Type B pancreatic cell (in vitro differentiated cells): ENCODE data around the gene RPL18A. TPM values are rescaled to one million over a fixed set of nuclear protein-coding genes. Genes with fewer than 3 reads are reported as not detected.

Experiments
- DNase-seq: peaks from one replicate; pipeline ENCODE4 v3.0.0; 2021; ENCODE audit warnings: mixed read lengths; ENCODE audit not compliant: unreplicated experiment; ENCODE audit errors: extremely low spot score
- H3K27ac Mint-ChIP-seq: 2 replicates; pipeline ENCODE4 v1.8.0; 2021; ENCODE audit warnings: mild to moderate bottlenecking, mixed read lengths
- H3K27me3 Mint-ChIP-seq: 2 replicates; pipeline ENCODE4 v1.8.0; 2021; ENCODE audit warnings: mixed read lengths
- H3K36me3 Mint-ChIP-seq: 2 replicates; pipeline ENCODE4 v1.8.0; 2021; ENCODE audit warnings: mixed read lengths
- H3K4me1 Mint-ChIP-seq: one replicate; pipeline ENCODE4 v1.8.0; 2021; ENCODE audit warnings: mixed read lengths; ENCODE audit not compliant: unreplicated experiment
- H3K4me3 Mint-ChIP-seq: 2 replicates; pipeline ENCODE4 v1.8.0; 2021; ENCODE audit warnings: mild to moderate bottlenecking, mixed read lengths
- H3K9me3 Mint-ChIP-seq: 2 replicates; pipeline ENCODE4 v1.8.0; 2021; ENCODE audit warnings: mixed read lengths
- total RNA-seq: library from RNA; stranded (reverse); gene quantifications from 2 replicates; pipeline ENCODE4 v1.2.1, GENCODE V29; 2021; ENCODE audit warnings: low replicate concordance
- TF ChIP-seq, protein P1 (sequence below): fragments of 200-600 bp; sonication (generic); conservative IDR thresholded peaks from 2 replicates; pipeline ENCODE4 v1.5.0; 2021; ENCODE audit warnings: antibody characterized with exemption, mild to moderate bottlenecking

Gene RPL18A
- total RNA-seq, 1 donor from 2014 or later: 2,537 TPM

DNA sequence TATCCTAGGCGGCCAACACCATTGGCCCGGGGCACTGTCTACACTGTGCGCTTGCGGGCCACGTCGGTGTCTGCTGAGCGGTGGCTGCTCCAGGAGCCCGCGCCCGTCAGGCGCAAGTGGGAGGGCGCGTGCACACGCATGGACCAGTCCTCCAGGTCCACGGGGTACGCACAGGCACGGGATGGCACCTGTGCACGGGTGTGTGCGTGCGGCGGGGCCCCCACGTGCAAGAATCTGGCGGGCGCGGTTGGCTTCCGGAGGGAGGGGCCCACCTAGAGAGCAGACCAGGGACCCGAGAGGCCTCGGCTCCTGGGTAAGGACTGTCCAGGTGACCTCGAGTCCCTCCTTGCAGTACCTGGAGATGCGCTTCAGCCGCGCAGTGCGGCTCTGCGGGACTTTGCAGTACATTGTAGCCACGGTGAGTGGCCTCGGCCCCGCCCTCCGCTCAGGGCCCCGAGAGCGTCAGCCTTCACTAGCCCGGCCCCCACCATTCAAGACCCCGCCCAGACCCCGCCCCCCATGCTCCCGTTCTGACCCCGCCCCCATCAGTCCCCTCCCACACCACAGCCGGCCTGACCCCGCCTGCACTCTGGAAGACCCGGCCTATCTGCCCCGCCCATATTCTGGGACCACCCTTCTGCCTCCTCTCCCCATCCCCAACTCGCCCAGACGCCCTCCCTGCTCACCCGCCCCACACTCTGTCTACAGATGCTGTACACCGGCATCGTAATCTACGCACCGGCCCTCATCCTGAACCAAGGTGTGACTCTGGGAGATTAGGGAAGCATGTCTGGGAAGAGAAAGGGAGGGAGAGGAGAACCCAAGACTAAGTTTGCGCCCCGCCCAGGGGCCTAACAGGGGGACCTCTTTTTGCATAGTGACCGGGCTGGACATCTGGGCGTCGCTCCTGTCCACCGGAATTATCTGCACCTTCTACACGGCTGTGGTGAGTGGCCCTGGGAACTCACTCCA, 14.4 kb downstream of the RPL18A start:
- Mint-ChIP-seq H3K36me3 (no peaks in the 10 kb centered on the region), H3K4me3 (peak overlapping the region; percentile 70), H3K27me3 (peaks cover 43% of the 10 kb centered on the region), H3K4me1 (no peaks in the 10 kb centered on the region), H3K27ac (peak overlapping the region; percentile 46), H3K9me3 (no peaks in the 10 kb centered on the region)
- TF ChIP-seq, protein P1, sequence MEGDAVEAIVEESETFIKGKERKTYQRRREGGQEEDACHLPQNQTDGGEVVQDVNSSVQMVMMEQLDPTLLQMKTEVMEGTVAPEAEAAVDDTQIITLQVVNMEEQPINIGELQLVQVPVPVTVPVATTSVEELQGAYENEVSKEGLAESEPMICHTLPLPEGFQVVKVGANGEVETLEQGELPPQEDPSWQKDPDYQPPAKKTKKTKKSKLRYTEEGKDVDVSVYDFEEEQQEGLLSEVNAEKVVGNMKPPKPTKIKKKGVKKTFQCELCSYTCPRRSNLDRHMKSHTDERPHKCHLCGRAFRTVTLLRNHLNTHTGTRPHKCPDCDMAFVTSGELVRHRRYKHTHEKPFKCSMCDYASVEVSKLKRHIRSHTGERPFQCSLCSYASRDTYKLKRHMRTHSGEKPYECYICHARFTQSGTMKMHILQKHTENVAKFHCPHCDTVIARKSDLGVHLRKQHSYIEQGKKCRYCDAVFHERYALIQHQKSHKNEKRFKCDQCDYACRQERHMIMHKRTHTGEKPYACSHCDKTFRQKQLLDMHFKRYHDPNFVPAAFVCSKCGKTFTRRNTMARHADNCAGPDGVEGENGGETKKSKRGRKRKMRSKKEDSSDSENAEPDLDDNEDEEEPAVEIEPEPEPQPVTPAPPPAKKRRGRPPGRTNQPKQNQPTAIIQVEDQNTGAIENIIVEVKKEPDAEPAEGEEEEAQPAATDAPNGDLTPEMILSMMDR: no peak
- DNase-seq: no peak

DNA sequence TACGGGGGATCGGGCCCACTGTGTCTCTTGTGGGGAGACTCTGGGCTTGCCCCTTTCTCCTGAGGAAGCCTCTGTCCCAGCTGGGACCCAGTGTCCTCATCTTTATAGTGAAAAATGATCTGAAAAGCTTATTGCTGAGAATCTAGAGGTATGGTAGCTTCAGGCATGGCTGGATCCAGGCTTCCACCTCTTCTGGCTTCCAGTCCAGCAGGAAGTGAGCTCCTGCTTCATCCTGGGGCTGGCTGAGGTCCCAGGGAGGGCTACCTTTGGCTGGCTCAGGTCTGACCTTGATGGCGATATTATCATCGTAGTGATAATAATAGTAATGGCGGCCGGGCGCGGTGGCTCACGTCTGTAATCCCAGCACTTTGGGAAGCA, 15.0 kb downstream of the RPL18A start:
- no peak for DNase-seq
- H3K4me3 Mint-ChIP-seq: peak overlapping the region; percentile 70
- H3K9me3 Mint-ChIP-seq: no peaks in the 10 kb centered on the region
- H3K27ac Mint-ChIP-seq: peak overlapping the region; percentile 46
- H3K36me3 Mint-ChIP-seq: no peaks in the 10 kb centered on the region
- H3K4me1 Mint-ChIP-seq: no peaks in the 10 kb centered on the region
- peaks cover 41% of the 10 kb centered on the region for H3K27me3 Mint-ChIP-seq
- TF ChIP-seq, protein P1: no peak

DNA sequence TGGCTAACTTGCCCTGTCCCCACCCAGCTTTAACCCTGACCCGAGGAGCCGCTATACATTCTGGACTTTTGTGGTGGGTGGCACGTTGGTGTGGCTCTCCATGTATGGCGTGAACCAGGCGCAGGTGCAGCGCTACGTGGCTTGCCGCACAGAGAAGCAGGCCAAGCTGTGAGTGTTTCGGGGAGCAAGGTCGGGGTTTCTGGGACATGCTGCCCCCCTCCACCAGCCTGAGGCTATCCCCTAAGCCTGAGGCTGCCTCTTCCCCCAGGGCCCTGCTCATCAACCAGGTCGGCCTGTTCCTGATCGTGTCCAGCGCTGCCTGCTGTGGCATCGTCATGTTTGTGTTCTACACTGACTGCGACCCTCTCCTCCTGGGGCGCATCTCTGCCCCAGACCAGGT, 18.0 kb downstream of the RPL18A start:
- Mint-ChIP-seq H3K4me1 (no peaks in the 10 kb centered on the region), H3K36me3 (no peaks in the 10 kb centered on the region), H3K27me3 (peaks cover 35% of the 10 kb centered on the region), H3K27ac (no peak overlapping the region), H3K9me3 (no peaks in the 10 kb centered on the region), H3K4me3 (no peak overlapping the region)
- DNase-seq: no peak
- TF ChIP-seq, protein P1: no peak

DNA sequence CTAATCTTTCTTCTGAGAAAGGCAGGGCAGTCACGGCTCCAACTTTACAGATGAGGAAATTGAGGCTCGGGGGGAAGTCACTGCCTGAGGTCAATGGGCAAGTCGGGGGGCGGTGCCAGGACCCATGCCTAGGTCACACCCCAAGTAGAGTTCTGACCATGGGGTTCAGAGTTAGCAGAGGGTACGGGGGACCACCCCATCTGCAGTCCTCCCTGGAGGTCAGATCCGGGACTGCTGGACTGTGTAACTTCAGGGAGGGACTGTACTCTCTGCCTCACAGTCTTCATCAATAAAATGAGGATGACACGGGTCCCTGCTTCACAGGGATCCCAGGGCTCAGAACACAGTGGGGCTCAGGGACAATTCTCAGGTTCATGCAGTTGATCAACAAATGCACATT, 19.8 kb downstream of the RPL18A start:
- Mint-ChIP-seq H3K9me3 (no peaks in the 10 kb centered on the region), H3K4me3 (no peak overlapping the region), H3K4me1 (no peaks in the 10 kb centered on the region), H3K36me3 (no peaks in the 10 kb centered on the region), H3K27me3 (peaks cover 21% of the 10 kb centered on the region), H3K27ac (no peak overlapping the region)
- no peak for DNase-seq
- TF ChIP-seq, protein P1: no peak

DNA sequence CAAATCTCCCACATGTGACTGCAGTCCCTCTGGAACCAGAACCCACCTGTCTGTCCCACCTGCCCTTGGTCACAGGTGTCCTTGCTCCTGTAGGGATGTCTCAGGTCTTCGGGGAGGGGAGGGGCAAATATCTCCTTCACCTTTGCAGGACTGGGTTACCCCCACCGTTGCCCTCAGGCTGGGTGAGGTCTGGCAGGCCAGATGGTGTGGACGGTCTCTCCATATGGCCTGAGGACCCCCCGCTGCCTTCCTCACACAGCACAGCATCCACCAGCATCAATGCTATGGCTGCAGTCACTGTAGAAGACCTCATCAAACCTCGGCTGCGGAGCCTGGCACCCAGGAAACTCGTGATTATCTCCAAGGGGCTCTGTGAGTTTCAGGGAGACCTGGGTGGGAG, 22.0 kb downstream of the RPL18A start:
- Mint-ChIP-seq H3K36me3 (no peaks in the 10 kb centered on the region), H3K9me3 (no peaks in the 10 kb centered on the region), H3K4me1 (no peaks in the 10 kb centered on the region), H3K27me3 (peaks cover 16% of the 10 kb centered on the region), H3K4me3 (no peak overlapping the region), H3K27ac (no peak overlapping the region)
- no peak for DNase-seq
- TF ChIP-seq, protein P1: no peak
